K562 (cell line): ENCODE results near the gene ZNF669. TPM values are rescaled to one million over a fixed set of nuclear protein-coding genes. Genes with fewer than 3 reads are reported as not detected.

Experiments
- E2F6 ChIP-seq, 2 experiments: IDR thresholded peaks; 2 replicates each; pipeline ENCODE4 v1.6.1; 2011; ENCODE audit warnings: borderline replicate concordance in 1 of 2, control low read depth in 1 of 2, low read depth in 1 of 2, low read length in 1 of 2, mild to moderate bottlenecking in 1 of 2, mixed read lengths in 1 of 2, moderate library complexity in 1 of 2; ENCODE audit not compliant: insufficient read depth in 1 of 2, insufficient read length in 1 of 2, poor library complexity in 1 of 2, severe bottlenecking in 1 of 2; ENCODE audit errors: extremely low read depth in 1 of 2
- GTF2B ChIP-seq: IDR thresholded peaks from 2 replicates; pipeline ENCODE4 v1.6.1; 2011; ENCODE audit not compliant: insufficient read length; ENCODE audit errors: extremely low read depth
- HNRNPL ChIP-seq: fragments of 200-400 bp; formaldehyde crosslinking; IDR thresholded peaks from 2 replicates; pipeline ENCODE4 v1.6.1; 2017; ENCODE audit warnings: low read depth, mild to moderate bottlenecking, low read length
- ILK ChIP-seq: fragments of 450-650 bp; IDR thresholded peaks from 2 replicates; pipeline ENCODE4 v1.6.1; 2016; ENCODE audit warnings: missing genetic modification characterization, low read depth, mild to moderate bottlenecking, missing compliant biosample characterization, moderate library complexity, borderline replicate concordance
- MTF1 ChIP-seq: fragments of 250-450 bp; sonication (Bioruptor Pico); IDR thresholded peaks from 2 replicates; pipeline ENCODE4 v1.9.0; 2021; ENCODE audit warnings: moderate library complexity, mild to moderate bottlenecking, inconsistent platforms, borderline replicate concordance
- NCOA6 ChIP-seq: fragments of 450-650 bp; IDR thresholded peaks from 2 replicates; pipeline ENCODE4 v1.6.1; 2017; ENCODE audit warnings: mild to moderate bottlenecking
- NR2C2 ChIP-seq, 2 experiments: fragments of 200-800 bp in 1 of 2; sonication (Bioruptor generic) in 1 of 2; sonication (generic) in 1 of 2; formaldehyde crosslinking in 1 of 2; IDR thresholded peaks; 2 replicates each; pipeline versions ENCODE4 v1.6.1 to v1.8.0; 2016 to 2022; ENCODE audit warnings: mild to moderate bottlenecking in 1 of 2, missing compliant biosample characterization in 1 of 2, missing genetic modification characterization in 1 of 2, missing genetic modification reagents in 1 of 2
- SAFB ChIP-seq: fragments of 200-400 bp; formaldehyde crosslinking; IDR thresholded peaks from 2 replicates; pipeline ENCODE4 v1.6.1; 2017; ENCODE audit warnings: low read depth, low read length, borderline replicate concordance
- SIRT6 ChIP-seq: IDR thresholded peaks from one replicate; pipeline ENCODE4 v1.6.1; 2012; ENCODE audit warnings: low read depth, mild to moderate bottlenecking, control low read depth, inconsistent platforms, low read length, moderate library complexity
- SRSF7 ChIP-seq: fragments of 200-400 bp; formaldehyde crosslinking; optimal IDR thresholded peaks from 2 replicates; pipeline ENCODE3; 2017; ENCODE audit warnings: mild to moderate bottlenecking, low read depth, low read length
- ZBTB7A ChIP-seq: IDR thresholded peaks from 2 replicates; pipeline ENCODE4 v1.6.1; 2011; ENCODE audit warnings: low read depth, mild to moderate bottlenecking, low read length, moderate library complexity, borderline replicate concordance; ENCODE audit not compliant: control insufficient read depth
- ZNF146 ChIP-seq: IDR thresholded peaks from one replicate; pipeline ENCODE4 v1.6.1; 2018; ENCODE audit warnings: missing compliant biosample characterization; ENCODE audit not compliant: unreplicated experiment
- ZNF174 ChIP-seq: fragments of 250-450 bp; sonication (Bioruptor Pico); IDR thresholded peaks from 2 replicates; pipeline ENCODE4 v1.4.0; 2020; ENCODE audit warnings: mild to moderate bottlenecking
- ZNF197 ChIP-seq: fragments of 200-800 bp; sonication (Bioruptor generic); IDR thresholded peaks from 2 replicates; pipeline ENCODE4 v1.6.1; 2016; ENCODE audit warnings: low read depth, missing genetic modification characterization, missing compliant biosample characterization
- ZNF639 ChIP-seq, 2 experiments: fragments of 200-800 bp in 1 of 2; sonication (Bioruptor generic) in 1 of 2; sonication (generic) in 1 of 2; formaldehyde crosslinking in 1 of 2; IDR thresholded peaks in 1 of 2; conservative IDR thresholded peaks in 1 of 2; 2 replicates each; pipeline versions ENCODE4 v1.5.0 to v1.6.1; 2016 to 2020; ENCODE audit warnings: missing compliant biosample characterization in 1 of 2, missing genetic modification characterization in 1 of 2, missing genetic modification reagents in 1 of 2
- ZNF766 ChIP-seq: fragments of 200-800 bp; sonication (Bioruptor generic); conservative IDR thresholded peaks from 2 replicates; pipeline ENCODE4 v1.6.1; 2016; ENCODE audit warnings: missing genetic modification characterization, missing compliant biosample characterization
- ZNF830 ChIP-seq: fragments of 250-450 bp; sonication (Bioruptor Pico); IDR thresholded peaks from 2 replicates; pipeline ENCODE4 v1.5.0; 2021; ENCODE audit warnings: mild to moderate bottlenecking
- polyA plus RNA-seq, 8 experiments: library from polyadenylated mRNA; depleted of rRNA in 4 of 8; stranded (reverse) in 5 of 8; unstranded in 3 of 8; fragments of >200 nt; fragmentation: Nextera tagmentation in 2 of 8; fragmentation: Illumina TruSeq in 1 of 8; extraction: Ambion mirVana in 2 of 8; extraction: Trizol in 1 of 8; gene quantifications; 2 replicates each; pipeline versions ENCODE4 v1.2.1 to v1.2.3, GENCODE V29; 2011 to 2014; ENCODE audit warnings: inconsistent platforms in 1 of 8, missing spikeins in 1 of 8
- total RNA-seq, 7 experiments: library from RNA; depleted of rRNA in 6 of 7; stranded (reverse); fragments of >200 nt in 6 of 7; fragmentation: Illumina TruSeq in 2 of 7; extraction: Trizol in 2 of 7; gene quantifications; 2 replicates each; pipeline versions ENCODE4 v1.2.1 to v1.2.3, GENCODE V29; 2011 to 2021; ENCODE audit warnings: low replicate concordance in 1 of 7
- TF ChIP-seq, protein P1 (sequence below): fragments of 200-800 bp; sonication (Bioruptor generic); IDR thresholded peaks from 2 replicates; pipeline ENCODE4 v1.6.1; 2017; ENCODE audit warnings: missing genetic modification characterization, missing compliant biosample characterization
- TF ChIP-seq, protein P2 (sequence below): fragments of 200-400 bp; formaldehyde crosslinking; IDR thresholded peaks from 2 replicates; pipeline ENCODE4 v1.6.1; 2017; ENCODE audit warnings: mild to moderate bottlenecking, low read depth, low read length, moderate library complexity

ZNF669 gene
- total and polyA plus RNA-seq, 9 of the 15 experiments (the other 6 are each of a cell fraction or from before 2014, with no cell fraction given) = 5.3 to 18.3 (median 10.2) TPM

DNA sequence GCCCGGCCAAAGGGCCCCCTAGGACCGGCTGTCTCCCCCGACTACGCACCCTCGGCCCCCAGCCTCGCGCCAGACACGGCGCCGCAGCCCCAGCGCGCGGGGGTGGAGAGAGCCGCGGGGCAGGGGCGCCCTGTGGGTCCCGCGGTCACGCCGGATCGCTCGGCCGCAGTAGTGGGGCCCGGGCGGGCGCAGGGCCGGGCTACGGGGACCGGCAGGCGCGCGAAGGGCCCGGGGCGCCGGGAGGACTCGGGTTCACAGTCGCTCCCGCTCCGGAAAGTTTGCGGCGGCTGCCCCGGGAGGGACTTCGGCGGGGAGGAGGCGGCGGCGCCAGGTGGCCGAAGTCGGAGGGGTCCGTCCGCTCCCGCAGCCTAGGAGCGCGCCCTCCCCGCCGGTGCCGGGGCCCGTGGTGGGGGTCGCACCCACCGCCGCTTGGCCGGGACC is 7.1 kb upstream of the ZNF669 start (continued):
- no peak for TF ChIP-seq ZNF174 (CRISPR knock-in tag)
- no peak for TF ChIP-seq ILK (tag)
- TF ChIP-seq ZNF197 (CRISPR knock-in tag) = 0 out of 2 replicates have a peak, but pooled peaks have one; percentile 12
- TF ChIP-seq HNRNPL = no peak
- no peak for TF ChIP-seq GTF2B
- peak; percentile 1; the same call in 1 of the 2 replicates for TF ChIP-seq ZNF766 (CRISPR knock-in tag)
- no peak for TF ChIP-seq SIRT6
- TF ChIP-seq NR2C2 (CRISPR knock-in tag; IDR thresholded peaks at IDR 0.05) = no peak
- TF ChIP-seq NR2C2 (tag; IDR thresholded peaks at IDR 0.05) = 0 out of 2 replicates have a peak, but pooled peaks have one; percentile 63
- no peak for TF ChIP-seq MTF1 (CRISPR knock-in tag)
- TF ChIP-seq SRSF7 = no peak
- TF ChIP-seq SAFB = 0 out of 2 replicates have a peak, but pooled peaks have one; percentile 39
- TF ChIP-seq, protein P1, sequence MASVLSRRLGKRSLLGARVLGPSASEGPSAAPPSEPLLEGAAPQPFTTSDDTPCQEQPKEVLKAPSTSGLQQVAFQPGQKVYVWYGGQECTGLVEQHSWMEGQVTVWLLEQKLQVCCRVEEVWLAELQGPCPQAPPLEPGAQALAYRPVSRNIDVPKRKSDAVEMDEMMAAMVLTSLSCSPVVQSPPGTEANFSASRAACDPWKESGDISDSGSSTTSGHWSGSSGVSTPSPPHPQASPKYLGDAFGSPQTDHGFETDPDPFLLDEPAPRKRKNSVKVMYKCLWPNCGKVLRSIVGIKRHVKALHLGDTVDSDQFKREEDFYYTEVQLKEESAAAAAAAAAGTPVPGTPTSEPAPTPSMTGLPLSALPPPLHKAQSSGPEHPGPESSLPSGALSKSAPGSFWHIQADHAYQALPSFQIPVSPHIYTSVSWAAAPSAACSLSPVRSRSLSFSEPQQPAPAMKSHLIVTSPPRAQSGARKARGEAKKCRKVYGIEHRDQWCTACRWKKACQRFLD = peak; percentile 45; the same call in 1 of the 2 replicates
- no peak for TF ChIP-seq ZNF146 (CRISPR knock-in tag)
- TF ChIP-seq, protein P2, sequence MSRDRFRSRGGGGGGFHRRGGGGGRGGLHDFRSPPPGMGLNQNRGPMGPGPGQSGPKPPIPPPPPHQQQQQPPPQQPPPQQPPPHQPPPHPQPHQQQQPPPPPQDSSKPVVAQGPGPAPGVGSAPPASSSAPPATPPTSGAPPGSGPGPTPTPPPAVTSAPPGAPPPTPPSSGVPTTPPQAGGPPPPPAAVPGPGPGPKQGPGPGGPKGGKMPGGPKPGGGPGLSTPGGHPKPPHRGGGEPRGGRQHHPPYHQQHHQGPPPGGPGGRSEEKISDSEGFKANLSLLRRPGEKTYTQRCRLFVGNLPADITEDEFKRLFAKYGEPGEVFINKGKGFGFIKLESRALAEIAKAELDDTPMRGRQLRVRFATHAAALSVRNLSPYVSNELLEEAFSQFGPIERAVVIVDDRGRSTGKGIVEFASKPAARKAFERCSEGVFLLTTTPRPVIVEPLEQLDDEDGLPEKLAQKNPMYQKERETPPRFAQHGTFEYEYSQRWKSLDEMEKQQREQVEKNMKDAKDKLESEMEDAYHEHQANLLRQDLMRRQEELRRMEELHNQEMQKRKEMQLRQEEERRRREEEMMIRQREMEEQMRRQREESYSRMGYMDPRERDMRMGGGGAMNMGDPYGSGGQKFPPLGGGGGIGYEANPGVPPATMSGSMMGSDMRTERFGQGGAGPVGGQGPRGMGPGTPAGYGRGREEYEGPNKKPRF = no peak
- no peak for TF ChIP-seq ZNF830
- TF ChIP-seq NCOA6 = no peak
- peak in 1 of 2 experiments; percentile 7; a peak in 1 of 4 replicates for TF ChIP-seq ZNF639 (CRISPR knock-in tag; conservative IDR thresholded peaks at IDR 0.05 in 1 of 2, IDR thresholded peaks at IDR 0.05 in 1 of 2)
- peak; percentile 84 for TF ChIP-seq ZBTB7A
- TF ChIP-seq E2F6 (IDR thresholded peaks at IDR 0.05; ENCODE audit: borderline replicate concordance in 1 of 2, extremely low read depth in 1 of 2, insufficient read depth in 1 of 2, insufficient read length in 1 of 2, low read depth in 1 of 2, low read length in 1 of 2, poor library complexity in 1 of 2, severe bottlenecking in 1 of 2) = peak in 1 of 2 experiments; percentile 68
